ENCODE results near the gene ALS2CL.
A peak's percentile ranks its signal among the peaks of the same experiment; 100 is the strongest.

The ALS2CL gene

GRCh38 chr3:46662771-46663551 lies 30.5 kb downstream of the ALS2CL start:
- DNase-seq = no peak

- no peak for DNase-seq
These were observed 31.4 kb downstream of the ALS2CL start for GRCh38 chr3:46661776-46662766.

GRCh38 chr3:46660543-46661523 lies 32.6 kb downstream of the ALS2CL start:
- DNase-seq = no peak

GRCh38 chr3:46660003-46660402 lies 33.5 kb downstream of the ALS2CL start:
- DNase-seq = no peak

- no peak for DNase-seq
These were observed 34.2 kb downstream of the ALS2CL start for GRCh38 chr3:46659285-46659684.

GRCh38 chr3:46656778-46657556 lies 36.5 kb downstream of the ALS2CL start:
- DNase-seq = no peak

- DNase-seq = no peak
These were observed 38.2 kb downstream of the ALS2CL start for GRCh38 chr3:46655271-46655670.

GRCh38 chr3:46651084-46651483 lies 42.4 kb downstream of the ALS2CL start:
- no peak for DNase-seq

- DNase-seq = no peak
These were observed 44.0 kb downstream of the ALS2CL start for GRCh38 chr3:46649436-46649835.

- DNase-seq = no peak
These were observed 45.4 kb downstream of the ALS2CL start for GRCh38 chr3:46648096-46648495.

GRCh38 chr3:46646700-46647099 lies 46.8 kb downstream of the ALS2CL start:
- no peak for DNase-seq

- no peak for DNase-seq
These were observed 49.8 kb downstream of the ALS2CL start for GRCh38 chr3:46643701-46644100.

GRCh38 chr3:46642971-46643370 lies 50.5 kb downstream of the ALS2CL start:
- DNase-seq = no peak

GRCh38 chr3:46640927-46641326 lies 52.6 kb downstream of the ALS2CL start:
- DNase-seq = no peak

- DNase-seq = no peak
These were observed 54.3 kb downstream of the ALS2CL start for GRCh38 chr3:46639221-46639620.

- no peak for DNase-seq
These were observed 58.6 kb downstream of the ALS2CL start for GRCh38 chr3:46634856-46635255.

- DNase-seq = no peak
These were observed 60.7 kb downstream of the ALS2CL start for GRCh38 chr3:46632792-46633191.

GRCh38 chr3:46629551-46630517 lies 63.6 kb downstream of the ALS2CL start:
- peak; percentile 77 for DNase-seq

GRCh38 chr3:46628901-46629369 lies 64.5 kb downstream of the ALS2CL start:
- DNase-seq = no peak

- DNase-seq = no peak
These were observed 66.4 kb downstream of the ALS2CL start for GRCh38 chr3:46627078-46627477.

All from CD4-positive, alpha-beta T cell treated with Interleukin-10 for 1 hour (primary cell).